Neural progenitor cell (in vitro differentiated cells): ENCODE measurements around the gene QSOX1.
"Not testable (repeated sequence)": the region's sequence is repeated elsewhere in the genome, so short reads cannot be mapped to it uniquely, and the experiment has no call there.

Experiments
- EZH2phosphoT487 ChIP-seq: fragments of 200-600 bp; sonication (generic); IDR thresholded peaks from 2 replicates; pipeline ENCODE4 v1.6.1; 2017; ENCODE audit warnings: antibody characterized with exemption
- TF ChIP-seq, protein P1 (sequence below): fragments of 200-600 bp; sonication (generic); IDR thresholded peaks from 2 replicates; pipeline ENCODE4 v1.5.1; 2017; ENCODE audit warnings: antibody characterized with exemption, mild to moderate bottlenecking

- TF ChIP-seq, protein P1, sequence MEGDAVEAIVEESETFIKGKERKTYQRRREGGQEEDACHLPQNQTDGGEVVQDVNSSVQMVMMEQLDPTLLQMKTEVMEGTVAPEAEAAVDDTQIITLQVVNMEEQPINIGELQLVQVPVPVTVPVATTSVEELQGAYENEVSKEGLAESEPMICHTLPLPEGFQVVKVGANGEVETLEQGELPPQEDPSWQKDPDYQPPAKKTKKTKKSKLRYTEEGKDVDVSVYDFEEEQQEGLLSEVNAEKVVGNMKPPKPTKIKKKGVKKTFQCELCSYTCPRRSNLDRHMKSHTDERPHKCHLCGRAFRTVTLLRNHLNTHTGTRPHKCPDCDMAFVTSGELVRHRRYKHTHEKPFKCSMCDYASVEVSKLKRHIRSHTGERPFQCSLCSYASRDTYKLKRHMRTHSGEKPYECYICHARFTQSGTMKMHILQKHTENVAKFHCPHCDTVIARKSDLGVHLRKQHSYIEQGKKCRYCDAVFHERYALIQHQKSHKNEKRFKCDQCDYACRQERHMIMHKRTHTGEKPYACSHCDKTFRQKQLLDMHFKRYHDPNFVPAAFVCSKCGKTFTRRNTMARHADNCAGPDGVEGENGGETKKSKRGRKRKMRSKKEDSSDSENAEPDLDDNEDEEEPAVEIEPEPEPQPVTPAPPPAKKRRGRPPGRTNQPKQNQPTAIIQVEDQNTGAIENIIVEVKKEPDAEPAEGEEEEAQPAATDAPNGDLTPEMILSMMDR, result not testable (repeated sequence)
- not testable (repeated sequence) for TF ChIP-seq EZH2phosphoT487
Observed at GRCh38 chr1:180202588-180202987, 47.9 kb downstream of the QSOX1 start.
